IgD-negative memory B cell (primary cell): ENCODE results near the gene STARD13. TPM values are rescaled to one million over a fixed set of nuclear protein-coding genes. Genes with fewer than 3 reads are reported as not detected.
A peak's percentile ranks its signal among the peaks of the same experiment; 100 is the strongest.

Source experiments
- H3K27ac Mint-ChIP-seq, 3 donors: one replicate each; pipeline ENCODE4 v1.8.0; 2020 to 2022; ENCODE audit warnings: mild to moderate bottlenecking in 3 of 3, mixed read lengths in 3 of 3, moderate library complexity in 1 of 3
- H3K27me3 Mint-ChIP-seq: one replicate; pipeline ENCODE4 v1.8.0; 2021; ENCODE audit warnings: mixed read lengths
- H3K36me3 Mint-ChIP-seq: one replicate; pipeline ENCODE4 v1.8.0; 2020; ENCODE audit warnings: mild to moderate bottlenecking, mixed read lengths
- H3K4me1 Mint-ChIP-seq, 3 donors: one replicate each; pipeline ENCODE4 v1.8.0; 2020 to 2022; ENCODE audit warnings: mixed read lengths in 3 of 3, mild to moderate bottlenecking in 1 of 3
- H3K4me3 Mint-ChIP-seq, 4 donors: one replicate each; pipeline ENCODE4 v1.8.0; 2020 to 2022; ENCODE audit warnings: mild to moderate bottlenecking in 4 of 4, mixed read lengths in 4 of 4, moderate library complexity in 3 of 4
- H3K9me3 Mint-ChIP-seq, 3 donors: one replicate each; pipeline ENCODE4 v1.8.0; 2020 to 2021; ENCODE audit warnings: mixed read lengths in 3 of 3, mild to moderate bottlenecking in 1 of 3
- polyA plus RNA-seq: library from polyadenylated mRNA; unstranded; fragments of 300-500 nt; fragmentation: Illumina TruSeq; gene quantifications from one replicate; pipeline ENCODE4 v1.2.3, GENCODE V29; 2021

Gene STARD13
- polyA plus RNA-seq, 1 donor from 2014 or later = not detected

DNA sequence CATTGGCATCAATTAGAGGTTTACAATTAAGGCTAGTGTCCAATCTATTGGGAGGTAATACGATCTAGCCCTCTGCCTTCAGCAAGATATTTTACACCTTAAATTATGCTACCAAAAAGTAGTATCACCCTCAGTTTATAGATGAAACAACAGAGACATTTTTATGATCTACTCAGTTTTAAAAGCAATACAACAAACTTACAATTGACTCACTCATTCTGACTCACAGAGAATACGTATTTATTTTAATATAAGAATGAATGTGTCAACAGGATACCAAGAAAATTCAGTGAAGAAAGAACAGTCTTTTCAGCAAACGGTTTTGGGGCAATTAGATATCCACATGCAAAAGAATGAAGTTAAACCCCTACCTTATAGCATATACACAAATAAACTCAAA, 32.5 kb upstream of the STARD13 start:
- Mint-ChIP-seq H3K27ac (no peak overlapping the region), H3K4me1 (no peaks in the 10 kb centered on the region), H3K36me3 (no peaks in the 10 kb centered on the region), H3K27me3 (peaks cover 7% of the 10 kb centered on the region), H3K4me3 (no peak overlapping the region), H3K9me3 (peaks cover 0 to 1% (median 0%) of the 10 kb centered on the region in 3 donors)

- Mint-ChIP-seq H3K27ac (no peak overlapping the region), H3K4me3 (no peak overlapping the region), H3K36me3 (no peaks in the 10 kb centered on the region), H3K27me3 (peaks cover 10% of the 10 kb centered on the region), H3K9me3 (peaks cover 0 to 1% (median 0%) of the 10 kb centered on the region in 3 donors), H3K4me1 (no peaks in the 10 kb centered on the region)
Observed at GRCh38 chr13:33316890-33317289, 31.3 kb upstream of the STARD13 start.

DNA sequence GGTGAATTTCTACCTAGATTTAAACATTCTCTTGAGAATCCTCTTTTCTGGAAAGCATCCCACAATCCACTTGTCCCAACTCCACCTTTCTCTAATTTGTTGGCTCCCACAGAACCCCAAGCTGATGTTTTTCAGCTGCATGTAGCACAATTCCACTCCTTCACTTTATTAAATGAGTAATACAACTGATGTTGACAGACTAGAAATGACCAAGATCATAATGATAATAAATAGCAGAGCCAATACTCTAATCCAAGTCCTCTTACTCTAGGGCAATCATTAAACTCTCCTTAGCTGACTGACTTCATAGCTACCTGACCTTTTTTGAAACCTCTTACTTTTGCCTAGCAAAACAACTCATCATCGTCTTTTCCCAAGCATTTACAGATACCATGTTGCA, 27.9 kb upstream of the STARD13 start:
- H3K27ac Mint-ChIP-seq = no peak overlapping the region
- H3K4me1 Mint-ChIP-seq = no peaks in the 10 kb centered on the region
- no peaks in the 10 kb centered on the region for H3K9me3 Mint-ChIP-seq
- H3K27me3 Mint-ChIP-seq = peaks cover 6% of the 10 kb centered on the region
- H3K4me3 Mint-ChIP-seq = no peak overlapping the region
- H3K36me3 Mint-ChIP-seq = no peaks in the 10 kb centered on the region

DNA sequence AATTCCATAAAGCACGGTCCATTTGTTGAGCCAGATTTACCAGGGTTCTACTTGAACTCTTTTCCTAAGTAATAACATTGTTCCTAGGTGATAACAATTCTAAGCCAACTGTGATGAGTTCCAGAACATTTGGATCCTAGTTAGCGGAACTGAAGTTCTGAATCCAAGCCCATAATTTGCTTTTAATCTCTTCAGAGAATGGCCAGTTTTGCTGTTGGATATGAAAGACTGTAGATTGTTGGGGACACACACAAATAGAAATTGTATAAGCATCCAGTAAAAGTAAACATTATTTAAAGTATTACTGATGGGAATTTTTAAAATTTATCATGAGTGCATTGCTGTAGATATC, 27.3 kb upstream of the STARD13 start:
- Mint-ChIP-seq H3K27me3 (peaks cover 6% of the 10 kb centered on the region), H3K4me3 (no peak overlapping the region), H3K4me1 (no peaks in the 10 kb centered on the region), H3K36me3 (no peaks in the 10 kb centered on the region), H3K27ac (no peak overlapping the region), H3K9me3 (no peaks in the 10 kb centered on the region)

DNA sequence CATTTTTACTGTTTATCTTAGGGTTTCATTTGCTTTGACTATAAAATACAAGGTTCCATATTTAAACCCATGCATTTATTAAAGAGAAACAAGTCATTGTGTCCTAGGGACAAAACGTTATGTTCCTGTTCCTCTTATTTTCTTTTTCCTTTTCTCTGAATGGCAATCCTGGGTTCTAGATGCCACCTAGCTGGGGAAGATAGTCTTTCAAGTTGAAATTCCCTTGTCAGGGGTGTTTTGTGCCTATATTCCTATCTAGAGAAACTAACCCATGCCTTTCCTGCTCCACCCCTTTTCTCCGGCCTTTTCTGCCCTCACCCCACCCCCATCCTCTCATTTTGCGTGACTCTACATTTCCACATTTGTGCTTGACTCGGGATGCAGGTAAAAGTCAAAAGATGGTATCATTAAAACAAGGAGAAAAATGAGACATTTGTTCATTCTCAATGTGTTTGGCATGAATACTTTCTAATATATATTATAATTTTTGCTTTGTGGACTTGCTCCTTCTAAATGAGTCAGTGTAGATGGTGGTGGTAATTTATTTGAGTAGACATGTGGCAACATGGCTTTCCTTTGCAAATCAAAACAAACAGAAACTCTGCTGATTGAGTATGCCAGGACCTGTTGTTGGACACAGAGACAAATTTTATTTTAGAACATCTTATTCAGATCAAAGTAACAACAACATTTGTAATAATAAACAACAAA, 26.8 kb upstream of the STARD13 start:
- no peak overlapping the region for H3K4me3 Mint-ChIP-seq
- no peaks in the 10 kb centered on the region for H3K36me3 Mint-ChIP-seq
- H3K27me3 Mint-ChIP-seq = peaks cover 4% of the 10 kb centered on the region
- peaks cover 0 to 2% (median 0%) of the 10 kb centered on the region in 3 donors for H3K4me1 Mint-ChIP-seq
- no peak overlapping the region for H3K27ac Mint-ChIP-seq
- peaks cover 0 to 3% (median under 1%) of the 10 kb centered on the region in 3 donors for H3K9me3 Mint-ChIP-seq

DNA sequence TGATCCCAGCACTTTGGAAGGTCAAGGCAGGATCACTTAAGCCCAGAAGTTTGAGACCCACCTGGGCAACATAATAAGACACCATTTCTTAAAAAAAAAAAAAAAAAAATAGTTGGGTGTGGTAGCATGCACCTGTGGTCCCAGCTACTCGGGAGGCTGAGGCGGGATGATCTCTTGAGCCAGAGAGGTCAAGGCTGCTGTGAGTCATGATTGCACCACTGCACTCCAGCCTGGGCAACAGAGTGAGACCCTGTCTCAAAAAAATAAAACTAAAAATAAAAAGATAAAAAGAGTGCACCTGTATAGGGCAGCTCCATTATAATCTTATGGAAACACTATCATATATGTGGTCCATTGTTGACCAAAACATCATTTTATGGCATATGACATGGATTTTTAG, 25.5 kb upstream of the STARD13 start:
- Mint-ChIP-seq H3K36me3 (no peaks in the 10 kb centered on the region), H3K4me1 (peaks cover 0 to 2% (median 2%) of the 10 kb centered on the region in 3 donors), H3K4me3 (no peak overlapping the region), H3K27me3 (peaks cover 3% of the 10 kb centered on the region), H3K9me3 (peaks cover 0 to 5% (median 5%) of the 10 kb centered on the region in 3 donors), H3K27ac (no peak overlapping the region)

- Mint-ChIP-seq H3K27me3 (peaks cover 3% of the 10 kb centered on the region), H3K4me1 (peaks cover 0 to 2% (median 2%) of the 10 kb centered on the region in 3 donors)
Observed at GRCh38 chr13:33310245-33311038, 24.9 kb upstream of the STARD13 start.

DNA sequence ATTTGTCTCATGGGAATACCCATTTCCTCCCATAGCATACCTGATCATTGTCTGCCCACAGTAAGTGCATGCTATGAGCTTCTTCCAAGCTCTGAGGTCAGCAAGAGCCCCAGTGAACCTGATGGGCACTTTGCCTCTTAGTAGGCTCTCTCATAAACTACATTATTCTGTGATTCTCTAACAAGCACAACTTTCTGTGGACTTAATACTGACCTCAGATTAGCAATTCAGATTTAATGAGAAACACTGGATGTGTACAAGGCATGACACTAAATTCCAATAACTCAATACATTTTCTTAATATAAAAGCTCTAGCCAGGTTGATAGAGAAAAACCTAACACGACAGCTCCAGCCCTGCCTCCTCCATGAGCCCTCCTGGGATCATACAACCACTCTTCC, 23.3 kb upstream of the STARD13 start:
- peaks cover 3% of the 10 kb centered on the region for H3K27me3 Mint-ChIP-seq
- no peaks in the 10 kb centered on the region for H3K36me3 Mint-ChIP-seq
- H3K9me3 Mint-ChIP-seq = peaks cover 0 to 5% (median 5%) of the 10 kb centered on the region in 3 donors
- H3K27ac Mint-ChIP-seq = no peak overlapping the region
- H3K4me1 Mint-ChIP-seq = peaks cover 0 to 2% (median 2%) of the 10 kb centered on the region in 3 donors
- H3K4me3 Mint-ChIP-seq = no peak overlapping the region

More at GRCh38 chr13:33310245-33311038, 24.9 kb upstream of the STARD13 start:
- Mint-ChIP-seq H3K36me3 (no peaks in the 10 kb centered on the region), H3K4me3 (no peak overlapping the region), H3K9me3 (peaks cover 0 to 5% (median 5%) of the 10 kb centered on the region in 3 donors), H3K27ac (no peak overlapping the region)

DNA sequence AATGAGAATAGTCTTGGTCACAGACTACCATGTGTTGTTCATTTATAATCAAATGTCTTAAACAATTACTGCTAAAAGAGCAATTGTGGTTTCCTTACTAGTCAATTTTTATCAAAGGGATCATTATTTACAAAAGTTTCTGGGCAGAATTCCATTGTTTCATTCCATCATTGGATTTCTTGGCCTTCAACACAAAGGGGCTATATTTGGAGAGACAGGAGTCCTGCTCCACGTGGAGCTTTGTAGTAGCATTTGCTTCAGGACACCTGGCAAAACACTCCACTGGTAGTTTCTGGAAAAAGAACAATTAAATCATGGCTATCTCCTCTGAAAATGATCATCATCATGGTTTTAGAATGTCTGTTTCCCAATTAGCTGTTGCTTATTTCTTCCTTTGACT, 22.3 kb upstream of the STARD13 start:
- no peak overlapping the region for H3K27ac Mint-ChIP-seq
- H3K4me3 Mint-ChIP-seq = no peak overlapping the region
- H3K36me3 Mint-ChIP-seq = no peaks in the 10 kb centered on the region
- peaks cover 0 to 2% (median 2%) of the 10 kb centered on the region in 3 donors for H3K4me1 Mint-ChIP-seq
- H3K27me3 Mint-ChIP-seq = peaks cover 5% of the 10 kb centered on the region
- peaks cover 0 to 5% (median 5%) of the 10 kb centered on the region in 3 donors for H3K9me3 Mint-ChIP-seq

DNA sequence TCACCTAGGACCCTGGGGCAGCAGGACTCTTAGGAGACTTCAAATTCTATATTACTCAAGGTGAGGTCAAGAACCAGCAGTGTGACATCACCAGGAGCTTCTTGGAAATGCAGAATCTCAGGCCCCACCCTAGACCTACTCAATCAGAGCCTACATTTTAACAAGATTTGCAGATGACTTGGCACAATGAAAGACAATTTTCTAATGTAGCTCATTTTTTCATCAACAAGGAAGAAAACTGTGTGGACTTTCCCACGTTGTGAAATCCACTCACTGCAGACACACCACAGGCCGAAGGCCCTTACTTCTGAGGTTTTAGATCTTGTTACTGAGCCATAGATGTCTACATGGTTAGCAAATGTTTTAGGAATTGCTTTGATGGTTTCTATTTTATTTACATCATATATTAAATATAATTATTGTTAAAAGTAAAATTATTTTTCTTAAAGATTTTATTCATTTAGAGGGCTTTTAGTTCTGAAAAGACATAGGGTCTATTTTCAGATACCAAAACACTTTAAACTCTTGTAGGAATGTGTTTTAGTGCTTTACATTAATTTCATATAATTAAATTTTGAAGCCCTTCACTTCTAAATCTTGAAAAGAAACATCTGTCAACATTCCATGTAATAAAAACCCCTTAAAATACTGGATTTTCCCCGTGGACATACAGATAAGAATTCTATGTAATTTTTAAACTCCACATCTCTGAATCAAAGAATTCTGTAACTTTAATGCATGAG, 18.5 kb upstream of the STARD13 start:
- Mint-ChIP-seq H3K36me3 (no peaks in the 10 kb centered on the region), H3K4me1 (peaks cover 0 to 2% (median 2%) of the 10 kb centered on the region in 3 donors), H3K27me3 (peaks cover 3% of the 10 kb centered on the region), H3K27ac (no peak overlapping the region), H3K9me3 (peaks cover 0 to 5% (median 5%) of the 10 kb centered on the region in 3 donors), H3K4me3 (no peak overlapping the region)

DNA sequence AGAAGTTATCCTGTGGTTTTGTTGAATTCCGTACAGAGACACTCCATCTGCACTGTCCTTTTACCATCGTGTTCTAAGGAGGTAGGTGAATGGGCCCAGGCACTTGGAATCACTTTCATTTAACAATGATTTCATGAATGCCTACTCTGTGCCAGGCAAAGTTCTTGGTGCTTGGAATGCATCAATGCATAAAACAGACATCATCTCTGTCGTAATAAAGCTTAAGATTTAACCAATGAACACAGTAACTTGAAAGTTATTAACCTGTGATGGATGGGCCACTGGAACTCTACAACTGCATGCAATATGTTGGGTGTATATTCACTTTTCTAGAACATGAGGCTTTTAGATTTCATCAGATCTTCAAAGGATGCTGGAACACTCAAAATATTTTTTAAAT, 14.1 kb upstream of the STARD13 start:
- H3K4me3 Mint-ChIP-seq = no peak overlapping the region
- H3K9me3 Mint-ChIP-seq = peaks cover 0 to 2% (median 0%) of the 10 kb centered on the region in 3 donors
- peaks cover 6% of the 10 kb centered on the region for H3K27me3 Mint-ChIP-seq
- H3K36me3 Mint-ChIP-seq = no peaks in the 10 kb centered on the region
- no peak overlapping the region for H3K27ac Mint-ChIP-seq
- no peaks in the 10 kb centered on the region for H3K4me1 Mint-ChIP-seq

GRCh38 chr13:33296793-33297425, 11.4 kb upstream of the STARD13 start:
- H3K9me3 Mint-ChIP-seq = peaks cover 0 to 4% (median 0%) of the 10 kb centered on the region in 3 donors
- peaks cover 0 to 4% (median 1%) of the 10 kb centered on the region in 3 donors for H3K4me1 Mint-ChIP-seq
- no peaks in the 10 kb centered on the region for H3K36me3 Mint-ChIP-seq
- no peak overlapping the region for H3K4me3 Mint-ChIP-seq
- H3K27ac Mint-ChIP-seq = no peak overlapping the region
- peaks cover 4% of the 10 kb centered on the region for H3K27me3 Mint-ChIP-seq

DNA sequence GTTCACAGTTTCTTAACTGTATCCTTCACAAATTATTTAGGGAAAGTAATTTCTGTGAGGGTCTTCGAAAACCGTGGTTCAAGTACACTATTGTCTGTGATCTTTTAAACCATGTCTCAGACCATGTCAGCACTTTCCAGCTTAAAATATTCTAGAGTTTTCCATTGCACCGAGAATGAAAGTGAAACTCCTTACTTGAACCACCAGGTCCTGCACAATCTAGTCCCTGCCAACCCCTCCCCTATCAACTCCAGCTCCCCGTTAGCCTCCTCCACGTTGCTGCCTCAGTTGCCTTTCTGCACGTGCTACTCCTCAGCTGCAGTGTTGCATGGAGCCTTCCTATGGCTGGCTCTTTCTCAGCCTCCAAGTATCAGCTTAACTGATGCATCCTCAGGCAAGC, 7.2 kb upstream of the STARD13 start:
- H3K27me3 Mint-ChIP-seq = peaks cover 6% of the 10 kb centered on the region
- no peak overlapping the region for H3K27ac Mint-ChIP-seq
- peak overlapping the region in 1 of 4 donors; percentile 24 for H3K4me3 Mint-ChIP-seq
- peaks cover 0 to 4% (median 0%) of the 10 kb centered on the region in 3 donors for H3K9me3 Mint-ChIP-seq
- no peaks in the 10 kb centered on the region for H3K36me3 Mint-ChIP-seq
- H3K4me1 Mint-ChIP-seq = peaks cover 0 to 4% (median 1%) of the 10 kb centered on the region in 3 donors

DNA sequence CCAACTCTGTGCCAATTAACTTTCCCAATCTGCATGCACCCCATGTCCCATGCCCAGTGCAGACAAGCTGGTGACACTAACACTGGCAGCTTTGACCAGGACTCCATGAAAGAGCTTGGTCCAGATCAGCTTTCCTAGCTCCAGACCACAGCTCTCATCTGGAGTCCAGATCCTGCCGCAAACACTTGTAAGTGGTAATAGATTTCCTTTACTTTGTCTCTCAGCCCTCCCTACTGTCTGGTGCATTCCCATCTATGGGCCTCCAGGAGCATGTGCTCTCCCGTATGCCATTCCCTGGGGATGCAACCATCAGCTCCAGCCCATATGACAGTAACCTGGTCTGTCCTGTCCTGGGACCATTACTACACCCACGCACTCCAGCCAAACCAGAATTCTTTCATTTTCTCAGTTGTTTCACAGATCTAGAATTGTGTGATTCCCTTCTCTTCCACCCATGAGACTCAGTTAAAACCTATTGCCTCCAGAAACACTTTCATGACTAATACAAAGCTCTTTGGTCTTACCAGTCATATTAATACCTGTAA, 4.9 kb upstream of the STARD13 start:
- no peaks in the 10 kb centered on the region for H3K36me3 Mint-ChIP-seq
- no peak overlapping the region for H3K4me3 Mint-ChIP-seq
- peaks cover 22% of the 10 kb centered on the region for H3K27me3 Mint-ChIP-seq
- H3K4me1 Mint-ChIP-seq = peaks cover 1 to 10% (median 3%) of the 10 kb centered on the region in 3 donors
- H3K9me3 Mint-ChIP-seq = peaks cover 0 to 2% (median 2%) of the 10 kb centered on the region in 3 donors
- H3K27ac Mint-ChIP-seq = no peak overlapping the region
